GM19324 (cell line): ENCODE results near the gene RHOT1.

ENCODE experiments used
- ATAC-seq: cut with Tn5 transposase; IDR thresholded peaks from one replicate; pipeline ENCODE4 v1.9.1; 2021; ENCODE audit warnings: mild to moderate bottlenecking, moderate library complexity; ENCODE audit not compliant: unreplicated experiment, low FRiP score

Gene RHOT1

DNA sequence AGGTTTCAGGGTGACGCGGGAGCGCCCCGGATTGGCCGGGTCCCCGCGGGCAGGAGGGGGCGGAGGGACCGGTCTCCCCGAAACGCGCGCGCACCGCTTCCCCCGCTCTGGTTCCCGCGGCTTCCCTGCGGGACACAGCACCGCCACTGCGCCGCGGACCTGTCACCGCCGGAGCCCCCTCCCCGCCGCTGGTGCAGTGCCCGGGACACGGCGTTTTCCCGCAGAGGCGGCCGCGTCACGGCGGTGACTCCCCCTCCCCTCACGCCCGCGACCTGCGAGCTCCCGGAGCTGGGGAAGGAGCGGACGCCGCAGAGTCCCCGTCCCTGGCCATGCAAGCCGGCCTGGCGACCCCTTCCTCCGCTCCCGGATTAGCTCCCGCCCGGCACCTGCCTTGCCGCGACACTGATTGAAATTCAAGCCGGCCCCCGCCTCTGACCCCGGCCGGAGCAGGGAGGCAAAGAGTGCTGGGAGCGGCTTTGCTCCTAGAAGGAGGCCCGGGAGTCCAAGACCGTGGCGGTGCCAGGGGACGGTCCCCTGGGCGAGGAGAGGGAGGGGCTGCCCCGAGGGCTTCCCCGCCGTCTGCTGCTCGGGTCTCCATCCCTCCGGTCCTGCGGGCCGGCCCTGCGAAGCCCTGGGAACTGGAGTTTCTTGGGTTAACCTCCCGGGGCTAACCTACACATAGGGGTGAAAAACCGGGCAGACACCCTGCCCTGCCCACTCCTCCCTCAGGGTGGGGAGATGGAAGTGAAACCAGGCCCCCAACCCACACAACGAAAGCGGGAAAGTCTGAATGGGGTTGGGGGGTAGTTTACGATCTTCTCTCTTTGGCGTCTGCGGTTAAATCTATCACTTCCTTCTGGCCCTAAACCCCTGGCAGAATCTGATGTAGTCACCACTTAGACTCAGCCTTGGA lies 124.3 kb downstream of the RHOT1 start:
- ATAC-seq = no peak

DNA sequence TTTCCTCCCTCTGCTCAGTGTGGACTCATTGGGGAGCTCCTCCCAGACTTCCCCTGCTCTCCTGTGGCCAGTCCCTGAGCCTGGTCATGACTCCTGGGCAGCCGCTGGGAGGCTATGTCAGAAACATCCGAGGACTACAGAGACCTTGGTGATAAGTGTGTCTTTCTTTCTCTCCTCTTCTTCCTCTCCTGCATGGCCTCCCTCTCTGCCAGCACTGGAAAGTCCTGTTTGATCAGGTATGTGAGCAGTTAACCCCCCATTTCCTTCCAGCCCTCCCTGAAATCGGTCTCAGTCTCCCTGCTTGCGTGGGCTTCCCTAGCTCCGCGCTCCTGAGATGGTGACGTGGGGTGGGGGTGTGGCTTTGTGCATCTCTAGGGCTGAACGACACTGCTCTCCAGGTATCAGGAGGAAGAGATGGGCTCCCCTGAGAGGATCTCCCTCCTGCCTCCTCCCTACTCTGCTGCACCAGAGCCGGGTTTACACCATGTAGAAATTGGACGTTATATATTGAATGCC lies 125.4 kb downstream of the RHOT1 start:
- ATAC-seq = no peak

DNA sequence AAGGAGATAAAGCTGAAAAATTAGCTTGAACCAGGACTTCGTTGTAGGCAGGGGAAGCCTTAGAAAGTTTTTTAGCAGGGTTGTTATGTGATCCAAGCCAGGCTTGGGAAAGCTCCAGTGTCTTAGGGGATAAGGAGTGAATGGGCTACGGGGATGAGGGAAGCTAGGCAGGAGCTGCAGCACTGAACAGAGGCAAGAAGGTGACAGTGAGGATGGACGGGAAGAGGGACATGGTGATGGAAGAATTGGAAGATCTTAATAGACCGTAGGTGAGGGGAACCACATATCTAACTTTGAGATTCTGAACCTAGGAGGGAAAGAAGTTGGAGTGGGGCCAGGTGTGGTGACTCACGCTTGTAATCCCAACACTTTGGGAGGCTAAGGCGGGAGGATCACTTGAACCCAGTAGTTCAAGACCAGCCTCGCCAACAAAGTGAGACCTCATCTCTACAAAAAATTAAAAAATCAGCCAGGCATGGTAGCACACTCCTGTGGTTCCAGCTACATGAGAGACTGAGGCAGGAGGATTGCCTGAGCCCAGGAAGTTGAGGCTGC lies 126.5 kb downstream of the RHOT1 start:
- no peak for ATAC-seq

DNA sequence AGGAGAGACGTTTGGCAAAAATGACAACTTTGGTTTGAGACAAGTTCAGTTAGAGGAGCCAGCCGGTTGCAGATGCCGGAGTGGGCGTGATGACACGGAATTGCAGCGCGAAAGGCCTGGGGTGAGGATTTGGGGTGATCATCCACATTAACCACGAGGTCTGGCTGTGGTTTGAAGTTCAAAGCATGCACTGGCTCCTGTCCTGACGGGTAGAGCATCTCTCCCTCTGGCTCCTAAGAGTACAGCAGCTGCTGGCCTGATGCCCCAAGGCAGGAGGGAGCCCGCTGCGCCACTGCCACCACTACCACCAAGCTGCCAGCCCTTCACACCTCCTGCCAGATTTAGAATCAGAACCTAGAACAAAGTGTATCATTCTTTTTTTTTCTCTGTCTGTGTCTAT lies 127.1 kb downstream of the RHOT1 start:
- ATAC-seq = no peak

DNA sequence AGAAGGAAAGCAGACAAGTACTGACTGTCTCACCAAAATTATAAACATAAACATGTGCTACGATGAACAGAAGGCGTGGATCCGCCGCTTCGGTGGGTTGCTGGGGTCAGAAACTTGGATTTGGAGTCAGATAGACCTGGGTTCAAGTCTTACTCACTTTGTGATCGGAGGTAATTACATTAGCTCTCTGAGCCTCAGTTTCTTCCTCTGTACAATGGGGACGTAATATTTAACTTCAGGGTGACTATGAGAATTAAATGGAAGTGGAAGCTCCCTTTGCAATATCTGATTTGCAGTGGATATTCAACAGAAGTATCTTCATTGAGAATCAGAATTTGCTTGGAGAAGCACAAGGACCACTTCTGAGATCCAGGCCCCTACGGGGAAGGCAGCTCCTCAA lies 129.5 kb downstream of the RHOT1 start:
- ATAC-seq = no peak

DNA sequence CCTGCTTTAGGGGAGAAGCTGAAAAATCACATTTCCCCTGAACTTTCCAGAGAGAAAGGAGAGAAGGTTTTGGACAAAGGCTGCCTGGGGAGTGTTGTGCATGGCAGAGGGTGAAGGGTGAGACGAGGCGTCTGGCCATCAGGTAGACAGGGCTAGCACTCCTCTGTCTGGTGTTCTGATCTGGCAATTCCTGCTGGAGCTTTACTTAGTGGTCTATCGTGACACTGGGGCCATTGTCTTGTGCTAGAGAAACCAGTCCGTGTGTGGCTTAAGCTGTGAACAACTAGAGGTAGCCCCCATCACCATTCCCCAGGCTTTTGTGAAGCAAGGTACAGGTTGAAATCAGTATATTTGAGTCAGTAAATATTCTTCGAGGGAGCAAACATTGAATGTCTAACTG lies 131.8 kb downstream of the RHOT1 start:
- ATAC-seq = no peak

DNA sequence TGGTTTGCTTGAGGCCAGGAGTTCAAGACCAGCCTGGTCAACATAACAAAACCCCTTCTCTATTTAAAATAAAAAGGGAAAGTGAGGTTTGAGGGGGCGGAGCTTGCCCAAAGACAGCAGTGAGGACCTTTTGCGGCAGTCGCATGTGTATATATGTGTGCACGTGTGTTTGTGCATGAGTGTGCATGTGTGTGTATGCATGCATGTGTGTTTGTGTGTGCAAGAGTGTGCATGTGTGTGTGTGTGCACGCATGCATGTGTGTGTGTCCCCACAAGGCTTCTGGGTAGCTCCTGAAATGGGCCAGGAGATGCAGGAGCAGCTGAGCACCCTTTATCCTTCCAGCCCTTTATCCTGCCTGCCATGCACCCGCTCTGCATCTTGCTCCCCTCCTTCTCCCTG lies 132.3 kb downstream of the RHOT1 start:
- no peak for ATAC-seq
